Activated CD8-positive, alpha-beta memory T cell treated with anti-CD3 and anti-CD28 coated beads, Interleukin-2, amount 50 U/mL, for 48 hours (primary cell): ENCODE measurements around the gene NLRP1.

Experiments used
- DNase-seq: peaks from one replicate; pipeline ENCODE4 v3.0.0-alpha.2; 2020

NLRP1 gene

GRCh38 chr17:5584383-5585286 is at the start of gene NLRP1:
Gene NLRP1, minus strand, starts transcription at chr17:5584509. Its CDS starts 552 bp downstream, at chr17:5583957.
- DNase-seq, result peak; percentile 92

- DNase-seq, result no peak
These were observed 47.8 kb upstream of the NLRP1 start for GRCh38 chr17:5631958-5632590.

GRCh38 chr17:5630434-5630833 is 46.1 kb upstream of the NLRP1 start:
- no peak for DNase-seq

- DNase-seq, result no peak
These were observed 44.8 kb upstream of the NLRP1 start for GRCh38 chr17:5629128-5629527.

DNA sequence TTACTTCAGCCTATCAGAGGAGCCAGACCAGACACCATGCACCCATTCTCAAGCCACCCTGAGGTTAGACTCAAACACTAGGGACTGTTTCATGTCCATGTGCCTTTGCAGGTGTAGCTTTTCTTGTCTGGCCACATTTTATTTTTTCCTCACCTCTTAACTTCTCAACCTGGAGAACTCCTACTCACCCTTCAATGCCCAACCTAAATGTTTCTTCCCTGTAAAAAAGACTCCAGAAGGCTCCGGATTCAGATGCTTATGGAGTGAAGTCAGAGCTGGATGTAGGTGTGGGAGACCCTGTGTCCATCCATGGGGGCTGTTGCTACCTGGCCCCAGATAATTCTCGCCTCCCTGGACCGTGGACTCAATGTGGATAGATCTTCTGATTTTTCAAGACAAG is 44.0 kb upstream of the NLRP1 start:
- no peak for DNase-seq

DNA sequence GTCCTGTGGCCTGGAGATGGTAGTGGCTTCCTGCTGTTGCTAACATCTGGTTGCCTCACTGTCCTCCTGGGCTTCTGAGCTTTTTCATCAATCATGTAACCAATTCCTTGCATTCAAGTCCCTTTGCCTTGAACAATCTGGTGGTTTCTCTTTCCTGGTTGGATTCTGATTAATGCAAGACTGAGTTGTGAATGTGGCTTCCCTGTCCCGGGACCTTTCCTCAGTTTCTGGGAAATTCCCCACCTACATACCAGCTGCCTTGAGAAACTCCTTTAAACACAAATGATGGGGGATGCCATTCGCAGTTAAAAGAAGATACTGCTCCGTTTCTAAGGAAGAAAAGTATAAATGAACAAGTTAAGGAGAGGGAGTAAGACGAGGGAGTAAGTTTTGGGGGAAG is 39.9 kb upstream of the NLRP1 start:
- no peak for DNase-seq

GRCh38 chr17:5621729-5622128 is 37.4 kb upstream of the NLRP1 start:
- DNase-seq, result no peak

DNA sequence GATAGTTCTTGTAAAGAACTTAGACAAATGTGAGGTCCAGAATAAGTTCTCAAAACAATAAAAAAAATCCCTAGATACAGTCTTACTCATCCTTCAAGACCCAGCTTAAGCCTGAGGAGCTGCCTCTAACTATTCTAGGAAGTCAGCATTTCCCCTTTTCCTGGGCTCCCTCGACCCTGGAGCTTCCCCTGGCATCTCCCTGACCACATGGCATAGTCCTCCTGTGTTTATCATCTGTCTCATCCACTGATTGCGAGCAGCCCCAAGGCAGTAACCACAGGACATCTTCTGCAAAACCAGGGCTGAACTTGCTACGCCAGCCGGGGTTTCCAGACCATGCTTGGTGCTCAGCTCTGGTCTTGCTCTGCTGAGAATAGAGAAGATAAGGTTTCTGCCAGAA is 36.7 kb upstream of the NLRP1 start:
- DNase-seq, result no peak

GRCh38 chr17:5619088-5619740 is 34.9 kb upstream of the NLRP1 start:
- no peak for DNase-seq

GRCh38 chr17:5618476-5618875 is 34.2 kb upstream of the NLRP1 start:
- DNase-seq, result no peak

DNA sequence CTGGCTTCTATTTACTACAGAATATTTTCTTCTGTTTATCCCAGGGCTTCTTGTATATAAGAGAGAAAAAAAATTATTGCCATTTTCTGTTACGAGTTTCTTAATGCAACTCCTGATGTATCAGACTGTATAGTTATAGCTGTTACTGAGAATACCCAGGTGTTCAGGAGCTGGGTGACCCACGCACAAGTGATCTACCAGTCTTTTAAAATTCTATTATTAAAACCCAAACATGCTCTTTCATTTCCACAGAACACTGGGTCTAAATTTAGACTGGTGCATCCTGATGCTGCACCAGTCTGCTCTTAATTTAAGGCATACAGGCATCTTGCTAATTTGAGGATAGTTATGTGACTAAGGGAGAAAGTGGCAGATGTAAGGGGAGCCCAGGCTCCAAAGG is 31.2 kb upstream of the NLRP1 start:
- DNase-seq, result no peak

DNA sequence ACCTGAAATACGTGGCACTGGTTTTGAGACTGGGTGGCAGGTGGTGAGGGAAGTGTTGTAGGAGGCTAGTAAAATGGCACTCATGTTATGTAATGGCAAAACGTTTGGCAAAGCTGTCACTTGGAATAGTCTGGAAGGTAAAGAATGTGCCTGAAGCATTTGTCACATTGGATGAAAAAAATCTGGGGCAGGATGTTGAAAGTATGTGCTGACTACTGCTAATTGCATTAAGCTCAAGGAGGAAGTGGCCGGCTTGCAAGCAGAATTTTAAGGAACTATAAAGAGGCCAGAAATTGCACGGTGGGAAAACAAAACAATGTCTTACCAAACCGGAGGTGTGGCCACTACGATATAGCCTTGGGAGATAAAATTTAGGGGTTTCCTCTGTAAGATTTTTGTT is 26.6 kb upstream of the NLRP1 start:
- DNase-seq, result no peak

GRCh38 chr17:5608399-5609112 is 24.2 kb upstream of the NLRP1 start:
- no peak for DNase-seq

GRCh38 chr17:5607946-5608345 is 23.6 kb upstream of the NLRP1 start:
- DNase-seq, result no peak

GRCh38 chr17:5605452-5605851 is 21.1 kb upstream of the NLRP1 start:
- DNase-seq, result no peak

DNA sequence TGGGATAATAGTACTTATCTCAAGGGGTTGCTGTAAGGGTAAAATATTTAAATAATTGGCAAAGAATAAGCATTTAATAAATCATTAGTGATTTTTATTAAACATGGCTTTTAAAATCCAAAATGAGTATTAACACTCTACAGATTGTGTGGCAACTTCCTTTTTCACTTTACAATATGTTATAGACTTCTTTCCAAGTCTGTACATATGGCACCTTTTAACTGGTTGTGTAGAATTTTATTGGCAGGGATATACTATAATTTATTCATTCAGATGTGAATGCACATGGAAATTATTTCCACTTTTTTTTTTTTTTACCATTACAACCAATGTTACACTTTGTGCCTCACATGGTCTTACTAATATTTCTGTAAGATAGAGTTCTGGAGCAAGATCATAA is 15.7 kb upstream of the NLRP1 start:
- no peak for DNase-seq

DNA sequence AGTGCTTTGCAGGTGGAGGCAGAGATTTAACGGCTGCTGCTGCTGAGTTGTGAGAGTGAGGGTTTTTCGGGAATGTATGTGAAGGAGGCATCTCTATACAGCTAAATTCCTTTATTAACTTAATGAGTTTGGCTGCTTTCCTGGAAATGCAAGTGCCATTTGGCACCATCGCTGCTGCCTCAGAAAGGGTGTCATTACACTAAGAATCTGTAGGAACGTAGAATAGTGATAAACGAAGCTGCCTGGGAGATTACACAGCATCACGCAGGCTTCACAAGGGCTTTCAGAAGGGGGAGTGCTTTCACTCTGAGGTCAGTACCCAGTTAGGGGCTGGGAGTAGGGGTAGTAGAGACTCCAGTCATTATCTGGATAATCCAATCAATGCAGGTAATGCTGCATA is 14.1 kb upstream of the NLRP1 start:
- no peak for DNase-seq

- no peak for DNase-seq
These were observed 12.1 kb upstream of the NLRP1 start for GRCh38 chr17:5596421-5596820.

DNA sequence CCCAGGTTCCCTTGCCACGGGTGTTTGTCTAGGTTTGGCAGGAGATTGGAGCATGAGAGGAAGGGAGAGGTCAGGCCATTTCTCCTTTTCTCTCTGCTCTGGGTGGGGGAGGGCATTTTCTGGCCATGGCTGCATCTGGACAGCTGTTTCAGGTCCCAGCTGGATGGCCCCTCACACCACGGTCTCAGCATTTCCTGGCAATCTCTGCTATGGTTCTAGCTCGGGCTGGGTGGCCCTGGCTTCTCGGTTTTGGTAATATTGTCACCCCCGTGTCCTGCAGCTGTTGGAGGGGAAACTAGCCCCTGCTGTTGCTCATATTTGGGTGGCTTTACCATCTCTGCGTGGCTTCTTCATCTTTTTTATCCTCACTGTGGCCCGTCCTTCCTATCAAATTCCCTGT is 11.5 kb upstream of the NLRP1 start:
- DNase-seq, result no peak

DNA sequence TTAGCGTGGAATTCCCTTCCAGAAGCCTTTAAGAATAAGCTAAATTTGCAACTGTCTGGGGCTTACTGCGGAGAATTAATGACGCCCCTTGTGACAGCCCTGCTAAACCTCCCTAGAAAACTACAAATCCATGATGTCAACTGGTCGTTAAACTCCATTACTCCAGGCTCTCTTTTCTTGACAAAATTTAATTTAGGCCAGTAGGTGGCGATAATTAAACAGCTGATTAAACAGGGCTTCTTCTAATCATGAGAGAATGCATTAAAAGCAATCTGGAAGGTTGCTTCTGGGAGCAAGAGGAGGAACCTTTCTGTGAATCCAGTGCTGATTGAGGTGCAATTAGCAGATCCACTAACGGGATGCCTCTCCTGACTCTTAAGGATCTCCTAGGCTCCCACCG is 8.1 kb upstream of the NLRP1 start:
- no peak for DNase-seq

DNA sequence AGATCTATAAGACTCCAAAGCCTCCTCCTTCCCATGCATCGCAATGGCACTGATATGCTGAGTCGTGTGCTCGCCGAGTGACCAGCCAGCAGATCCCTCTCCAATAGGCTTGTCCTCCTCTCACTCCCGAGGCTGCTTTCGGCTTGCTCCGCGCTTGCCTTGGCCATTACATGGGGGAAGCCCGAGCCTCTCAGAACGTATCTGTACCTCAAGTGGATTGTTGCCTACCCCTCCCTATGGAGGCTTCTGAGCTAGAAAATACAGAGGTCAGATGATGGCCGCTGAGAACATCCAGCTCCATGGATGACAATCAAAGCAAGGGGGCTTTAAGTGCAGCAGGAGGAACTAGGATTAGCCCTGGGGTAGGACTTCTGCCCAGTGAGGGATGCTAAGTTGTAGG is 7.7 kb upstream of the NLRP1 start:
- no peak for DNase-seq

- no peak for DNase-seq
These were observed 4.3 kb upstream of the NLRP1 start for GRCh38 chr17:5588584-5588983.

DNA sequence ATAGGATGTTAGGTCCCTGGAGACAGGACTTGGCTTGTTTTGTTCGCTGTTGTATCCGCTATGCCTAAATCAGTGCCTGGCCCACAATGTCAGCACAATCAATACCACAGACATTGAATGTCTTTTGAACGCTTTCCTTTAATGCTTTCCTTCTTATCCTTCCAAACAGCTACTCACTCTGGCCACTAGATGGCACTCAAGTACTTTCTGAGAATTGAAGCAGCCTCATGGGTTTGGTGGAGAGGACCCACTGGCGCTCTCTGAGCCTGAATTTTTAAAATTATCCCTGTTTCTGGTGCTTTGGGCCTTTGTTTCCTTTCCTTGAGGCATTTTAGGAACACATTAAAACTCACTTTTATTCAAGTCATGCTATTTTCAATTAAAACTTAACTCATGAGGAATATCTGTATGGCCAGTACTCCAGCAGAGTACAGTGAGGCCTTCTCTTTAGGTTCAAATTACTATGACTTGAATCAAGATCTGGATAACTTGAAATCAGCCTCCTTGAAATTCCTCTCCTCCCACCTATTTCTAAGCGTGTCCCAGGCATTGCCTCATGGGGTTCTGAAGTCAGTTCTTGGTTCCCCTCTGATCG is 3.2 kb upstream of the NLRP1 start:
- DNase-seq, result no peak
